ENCODE measurements around the gene PBRM1. TPM values are rescaled to one million over a fixed set of nuclear protein-coding genes. Genes with fewer than 3 reads are reported as not detected.

Gene PBRM1
- total and polyA plus RNA-seq, 2 of the 13 experiments (the other 11 are each of a cell fraction or from before 2014, with no cell fraction given), result 10.9 to 33.2 TPM

DNA sequence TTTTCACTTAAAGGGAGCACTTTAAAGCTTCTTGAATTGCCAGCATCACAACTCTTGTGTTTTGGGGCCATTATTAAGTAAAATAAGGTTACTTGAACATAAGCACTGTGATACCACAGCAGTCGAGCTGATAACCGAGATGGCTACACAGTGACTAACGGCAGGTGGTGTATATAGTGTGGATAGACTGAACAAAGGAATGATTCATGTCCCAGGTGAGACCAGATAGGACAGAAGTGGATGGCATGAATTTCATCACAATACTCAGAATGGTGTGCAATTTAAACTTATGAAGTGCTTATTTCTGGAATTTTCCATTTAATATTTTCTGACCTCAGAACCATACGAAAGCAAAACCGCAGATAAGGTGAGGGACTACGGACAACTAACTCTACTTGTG, 40.2 kb downstream of the PBRM1 start:
- ATAC-seq (no peak), FAIRE-seq (no peak), DNase-seq (ENCODE audit: low spot score) (no peak)
- no peaks in the 10 kb centered on the region for H3K4me1 ChIP-seq (ENCODE audit: insufficient read depth, low read length)
- TSS peak; percentile 37 for BruUV-seq (replicated peaks)
- H3K9ac ChIP-seq (ENCODE audit: insufficient read depth, low read depth, low read length), result no peak overlapping the region
- 99% methylated on average over 6 of the region's 6 CpGs for WGBS (ENCODE audit: low lambda C conversion rate)
- no peaks in the 10 kb centered on the region for H3K9me3 ChIP-seq (ENCODE audit: low read length)
- no peak overlapping the region for H2AFZ ChIP-seq (ENCODE audit: low read length)
- H3K4me2 ChIP-seq (ENCODE audit: low read depth, low read length), result no peak overlapping the region
- H3K27ac ChIP-seq (ENCODE audit: extremely low read length, insufficient read depth, low read length), result no peak overlapping the region
- H4K20me1 ChIP-seq (ENCODE audit: insufficient read depth, low read length), result no peaks in the 10 kb centered on the region
- POLR2A ChIA-PET, result no interaction called here
- in situ Hi-C loops (cut with HindIII; ENCODE audit: extremely low pct_ligation_motif_present, low pct_unique_long_range_greater_than_20kb), result no loop called here
- no peaks in the 10 kb centered on the region for H3K27me3 ChIP-seq (ENCODE audit: control insufficient read depth in 1 of 2, insufficient read depth in 2 of 2, low read length in 2 of 2)
- peaks cover 4 to 59% of the 10 kb centered on the region in 2 experiments for H3K36me3 ChIP-seq (replicated peaks in 1 of 2; ENCODE audit: control insufficient read depth in 1 of 2, insufficient read depth in 2 of 2, low read length in 2 of 2)
- no peak overlapping the region for H3K4me3 ChIP-seq (replicated peaks in 1 of 3; ENCODE audit: insufficient read depth in 1 of 3, low read depth in 2 of 3, low read length in 3 of 3)
- intact Hi-C loops (cut with micrococcal nuclease; ENCODE audit: unreplicated experiment), result no loop called here
- no peaks in the 10 kb centered on the region for H3K79me2 ChIP-seq (ENCODE audit: insufficient read depth, low read length)
- CTCF ChIA-PET (ENCODE audit: low intra/inter-chr PET ratio, low total read pairs), result no interaction called here
- TF ChIP-seq ZFP82 (CRISPR knock-in tag; IDR thresholded peaks at IDR 0.05; ENCODE audit: borderline replicate concordance) (no peak), HDAC1 (CRISPR knock-in tag; IDR thresholded peaks at IDR 0.05) (no peak)
- TF ChIP-seq, protein P1, sequence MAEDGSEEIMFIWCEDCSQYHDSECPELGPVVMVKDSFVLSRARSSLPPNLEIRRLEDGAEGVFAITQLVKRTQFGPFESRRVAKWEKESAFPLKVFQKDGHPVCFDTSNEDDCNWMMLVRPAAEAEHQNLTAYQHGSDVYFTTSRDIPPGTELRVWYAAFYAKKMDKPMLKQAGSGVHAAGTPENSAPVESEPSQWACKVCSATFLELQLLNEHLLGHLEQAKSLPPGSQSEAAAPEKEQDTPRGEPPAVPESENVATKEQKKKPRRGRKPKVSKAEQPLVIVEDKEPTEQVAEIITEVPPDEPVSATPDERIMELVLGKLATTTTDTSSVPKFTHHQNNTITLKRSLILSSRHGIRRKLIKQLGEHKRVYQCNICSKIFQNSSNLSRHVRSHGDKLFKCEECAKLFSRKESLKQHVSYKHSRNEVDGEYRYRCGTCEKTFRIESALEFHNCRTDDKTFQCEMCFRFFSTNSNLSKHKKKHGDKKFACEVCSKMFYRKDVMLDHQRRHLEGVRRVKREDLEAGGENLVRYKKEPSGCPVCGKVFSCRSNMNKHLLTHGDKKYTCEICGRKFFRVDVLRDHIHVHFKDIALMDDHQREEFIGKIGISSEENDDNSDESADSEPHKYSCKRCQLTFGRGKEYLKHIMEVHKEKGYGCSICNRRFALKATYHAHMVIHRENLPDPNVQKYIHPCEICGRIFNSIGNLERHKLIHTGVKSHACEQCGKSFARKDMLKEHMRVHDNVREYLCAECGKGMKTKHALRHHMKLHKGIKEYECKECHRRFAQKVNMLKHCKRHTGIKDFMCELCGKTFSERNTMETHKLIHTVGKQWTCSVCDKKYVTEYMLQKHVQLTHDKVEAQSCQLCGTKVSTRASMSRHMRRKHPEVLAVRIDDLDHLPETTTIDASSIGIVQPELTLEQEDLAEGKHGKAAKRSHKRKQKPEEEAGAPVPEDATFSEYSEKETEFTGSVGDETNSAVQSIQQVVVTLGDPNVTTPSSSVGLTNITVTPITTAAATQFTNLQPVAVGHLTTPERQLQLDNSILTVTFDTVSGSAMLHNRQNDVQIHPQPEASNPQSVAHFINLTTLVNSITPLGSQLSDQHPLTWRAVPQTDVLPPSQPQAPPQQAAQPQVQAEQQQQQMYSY (CRISPR knock-in tag; IDR thresholded peaks at IDR 0.05), result no peak
- TF ChIP-seq, protein P2, sequence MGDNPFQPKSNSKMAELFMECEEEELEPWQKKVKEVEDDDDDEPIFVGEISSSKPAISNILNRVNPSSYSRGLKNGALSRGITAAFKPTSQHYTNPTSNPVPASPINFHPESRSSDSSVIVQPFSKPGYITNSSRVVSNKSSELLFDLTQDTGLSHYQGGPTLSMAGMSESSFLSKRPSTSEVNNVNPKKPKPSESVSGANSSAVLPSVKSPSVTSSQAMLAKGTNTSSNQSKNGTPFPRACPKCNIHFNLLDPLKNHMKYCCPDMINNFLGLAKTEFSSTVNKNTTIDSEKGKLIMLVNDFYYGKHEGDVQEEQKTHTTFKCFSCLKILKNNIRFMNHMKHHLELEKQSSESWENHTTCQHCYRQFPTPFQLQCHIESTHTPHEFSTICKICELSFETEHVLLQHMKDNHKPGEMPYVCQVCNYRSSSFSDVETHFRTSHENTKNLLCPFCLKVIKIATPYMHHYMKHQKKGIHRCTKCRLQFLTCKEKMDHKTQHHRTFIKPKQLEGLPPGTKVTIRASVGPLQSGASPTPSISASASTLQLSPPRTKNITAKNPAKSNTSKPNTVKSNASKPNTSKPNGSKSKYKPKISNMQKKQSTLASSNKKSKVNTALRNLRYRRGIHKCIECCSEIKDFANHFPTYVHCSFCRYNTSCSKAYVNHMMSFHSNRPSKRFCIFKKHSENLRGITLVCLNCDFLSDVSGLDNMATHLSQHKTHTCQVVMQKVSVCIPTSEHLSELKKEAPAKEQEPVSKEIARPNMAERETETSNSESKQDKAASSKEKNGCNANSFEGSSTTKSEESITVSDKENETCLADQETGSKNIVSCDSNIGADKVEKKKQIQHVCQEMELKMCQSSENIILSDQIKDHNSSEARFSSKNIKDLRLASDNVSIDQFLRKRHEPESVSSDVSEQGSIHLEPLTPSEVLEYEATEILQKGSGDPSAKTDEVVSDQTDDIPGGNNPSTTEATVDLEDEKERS (CRISPR knock-in tag; IDR thresholded peaks at IDR 0.05), result no peak
